ENCODE data around the gene PTTG1IP2.

PTTG1IP2 gene

GRCh38 chr7:90483251-90483650, 13.8 kb downstream of the PTTG1IP2 start:
- DNase-seq (ENCODE audit: low read depth), result peak; percentile 15

- DNase-seq (ENCODE audit: low read depth), result no peak
These were observed 15.3 kb downstream of the PTTG1IP2 start for GRCh38 chr7:90484706-90485105.

- no peak for DNase-seq (ENCODE audit: low read depth)
These were observed 16.4 kb downstream of the PTTG1IP2 start for GRCh38 chr7:90485734-90486316.

- DNase-seq (ENCODE audit: low read depth), result no peak
These were observed 18.4 kb downstream of the PTTG1IP2 start for GRCh38 chr7:90487808-90488207.

- no peak for DNase-seq (ENCODE audit: low read depth)
These were observed 18.8 kb downstream of the PTTG1IP2 start for GRCh38 chr7:90488220-90488619.

- no peak for DNase-seq (ENCODE audit: low read depth)
These were observed 22.8 kb downstream of the PTTG1IP2 start for GRCh38 chr7:90492250-90492649.

- DNase-seq (ENCODE audit: low read depth), result no peak
These were observed 25.8 kb downstream of the PTTG1IP2 start for GRCh38 chr7:90495241-90495640.

- DNase-seq (ENCODE audit: low read depth), result no peak
These were observed 33.1 kb downstream of the PTTG1IP2 start for GRCh38 chr7:90502539-90502938.

- no peak for DNase-seq (ENCODE audit: low read depth)
These were observed 33.9 kb downstream of the PTTG1IP2 start for GRCh38 chr7:90503367-90503766.

- no peak for DNase-seq (ENCODE audit: low read depth)
These were observed 38.3 kb downstream of the PTTG1IP2 start for GRCh38 chr7:90507692-90508091.

GRCh38 chr7:90511776-90512175, 42.3 kb downstream of the PTTG1IP2 start:
- no peak for DNase-seq (ENCODE audit: low read depth)

- DNase-seq (ENCODE audit: low read depth), result no peak
These were observed 43.4 kb downstream of the PTTG1IP2 start for GRCh38 chr7:90512821-90513254.

GRCh38 chr7:90516257-90516656, 46.8 kb downstream of the PTTG1IP2 start:
- DNase-seq (ENCODE audit: low read depth), result no peak

GRCh38 chr7:90518630-90519029, 49.2 kb downstream of the PTTG1IP2 start:
- DNase-seq (ENCODE audit: low read depth), result no peak

GRCh38 chr7:90520484-90520883, 51.0 kb downstream of the PTTG1IP2 start:
- DNase-seq (ENCODE audit: low read depth), result peak; percentile 48

- peak; percentile 22 for DNase-seq (ENCODE audit: low read depth)
These were observed 60.8 kb downstream of the PTTG1IP2 start for GRCh38 chr7:90530263-90530662.

GRCh38 chr7:90532231-90532929, 62.9 kb downstream of the PTTG1IP2 start:
- no peak for DNase-seq (ENCODE audit: low read depth)

GRCh38 chr7:90536449-90536848, 67.0 kb downstream of the PTTG1IP2 start:
- DNase-seq (ENCODE audit: low read depth), result no peak

GRCh38 chr7:90538405-90538804, 69.0 kb downstream of the PTTG1IP2 start:
- no peak for DNase-seq (ENCODE audit: low read depth)

- DNase-seq (ENCODE audit: low read depth), result no peak
These were observed 71.0 kb downstream of the PTTG1IP2 start for GRCh38 chr7:90540406-90540805.

- no peak for DNase-seq (ENCODE audit: low read depth)
These were observed 81.6 kb downstream of the PTTG1IP2 start for GRCh38 chr7:90551036-90551435.

- peak; percentile 47 for DNase-seq (ENCODE audit: low read depth)
These were observed 83.1 kb downstream of the PTTG1IP2 start for GRCh38 chr7:90552521-90552920.

GRCh38 chr7:90560730-90561129, 91.3 kb downstream of the PTTG1IP2 start:
- no peak for DNase-seq (ENCODE audit: low read depth)

All from ELR (cell line).